ENCODE data around the gene NOSIP.
A peak's percentile ranks its signal among the peaks of the same experiment; 100 is the strongest.

The NOSIP gene

GRCh38 chr19:49515767-49516166 lies 64.6 kb downstream of the NOSIP start:
- in situ Hi-C loops (cut with HindIII; ENCODE audit: low sequenced_read_pairs): no loop called here
- TF ChIP-seq, protein P1, sequence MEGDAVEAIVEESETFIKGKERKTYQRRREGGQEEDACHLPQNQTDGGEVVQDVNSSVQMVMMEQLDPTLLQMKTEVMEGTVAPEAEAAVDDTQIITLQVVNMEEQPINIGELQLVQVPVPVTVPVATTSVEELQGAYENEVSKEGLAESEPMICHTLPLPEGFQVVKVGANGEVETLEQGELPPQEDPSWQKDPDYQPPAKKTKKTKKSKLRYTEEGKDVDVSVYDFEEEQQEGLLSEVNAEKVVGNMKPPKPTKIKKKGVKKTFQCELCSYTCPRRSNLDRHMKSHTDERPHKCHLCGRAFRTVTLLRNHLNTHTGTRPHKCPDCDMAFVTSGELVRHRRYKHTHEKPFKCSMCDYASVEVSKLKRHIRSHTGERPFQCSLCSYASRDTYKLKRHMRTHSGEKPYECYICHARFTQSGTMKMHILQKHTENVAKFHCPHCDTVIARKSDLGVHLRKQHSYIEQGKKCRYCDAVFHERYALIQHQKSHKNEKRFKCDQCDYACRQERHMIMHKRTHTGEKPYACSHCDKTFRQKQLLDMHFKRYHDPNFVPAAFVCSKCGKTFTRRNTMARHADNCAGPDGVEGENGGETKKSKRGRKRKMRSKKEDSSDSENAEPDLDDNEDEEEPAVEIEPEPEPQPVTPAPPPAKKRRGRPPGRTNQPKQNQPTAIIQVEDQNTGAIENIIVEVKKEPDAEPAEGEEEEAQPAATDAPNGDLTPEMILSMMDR (IDR thresholded peaks at IDR 0.05; ENCODE audit: low read depth, low read length): no peak
- no peak for DNase-seq (ENCODE audit: low read depth, low spot score)
- H3K4me3 ChIP-seq (ENCODE audit: low read depth, low read length): no peak overlapping the region

DNA sequence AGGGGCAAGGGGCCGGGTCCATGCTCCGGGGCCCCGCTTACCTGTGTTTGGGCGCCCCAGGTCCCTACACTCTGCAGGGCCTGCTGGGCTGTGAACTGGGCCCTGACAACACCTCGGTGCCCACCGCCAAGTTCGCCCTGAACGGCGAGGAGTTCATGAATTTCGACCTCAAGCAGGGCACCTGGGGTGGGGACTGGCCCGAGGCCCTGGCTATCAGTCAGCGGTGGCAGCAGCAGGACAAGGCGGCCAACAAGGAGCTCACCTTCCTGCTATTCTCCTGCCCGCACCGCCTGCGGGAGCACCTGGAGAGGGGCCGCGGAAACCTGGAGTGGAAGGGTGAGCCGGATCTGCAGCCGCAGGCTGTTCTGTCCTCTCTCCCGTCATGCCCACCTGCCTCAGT lies 66.2 kb downstream of the NOSIP start:
- TF ChIP-seq, protein P1 (IDR thresholded peaks at IDR 0.05; ENCODE audit: low read depth, low read length): no peak
- in situ Hi-C loops (cut with HindIII; ENCODE audit: low sequenced_read_pairs): no loop called here
- no peak for DNase-seq (ENCODE audit: low read depth, low spot score)
- no peak overlapping the region for H3K4me3 ChIP-seq (ENCODE audit: low read depth, low read length)

GRCh38 chr19:49513746-49514118 lies 66.6 kb downstream of the NOSIP start:
- in situ Hi-C loops (cut with HindIII; ENCODE audit: low sequenced_read_pairs): no loop called here
- H3K4me3 ChIP-seq (ENCODE audit: low read depth, low read length): peak overlapping the region; percentile 59
- TF ChIP-seq, protein P1 (IDR thresholded peaks at IDR 0.05; ENCODE audit: low read depth, low read length): no peak
- DNase-seq (ENCODE audit: low read depth, low spot score): no peak

- in situ Hi-C loops (cut with HindIII; ENCODE audit: low sequenced_read_pairs): no loop called here
- no peak for DNase-seq (ENCODE audit: low read depth, low spot score)
Observed at GRCh38 chr19:49512970-49513745, 67.2 kb downstream of the NOSIP start.

GRCh38 chr19:49507803-49508494 lies 72.4 kb downstream of the NOSIP start:
- H3K4me3 ChIP-seq (ENCODE audit: low read depth, low read length): no peak overlapping the region
- in situ Hi-C loops (cut with HindIII; ENCODE audit: low sequenced_read_pairs): no loop called here
- DNase-seq (ENCODE audit: low read depth, low spot score): no peak
- TF ChIP-seq, protein P1 (IDR thresholded peaks at IDR 0.05; ENCODE audit: low read depth, low read length): no peak

More at GRCh38 chr19:49512970-49513745, 67.2 kb downstream of the NOSIP start:
- H3K4me3 ChIP-seq (ENCODE audit: low read depth, low read length): peak overlapping the region; percentile 59
- TF ChIP-seq, protein P1 (IDR thresholded peaks at IDR 0.05; ENCODE audit: low read depth, low read length): no peak

GRCh38 chr19:49506575-49507105 lies 73.7 kb downstream of the NOSIP start:
- H3K4me3 ChIP-seq (ENCODE audit: low read depth, low read length): no peak overlapping the region
- DNase-seq (ENCODE audit: low read depth, low spot score): no peak
- in situ Hi-C loops (cut with HindIII; ENCODE audit: low sequenced_read_pairs): no loop called here
- TF ChIP-seq, protein P1 (IDR thresholded peaks at IDR 0.05; ENCODE audit: low read depth, low read length): peak; percentile 88

Data from astrocyte of the spinal cord (primary cell).